Ovary (tissue), 10 donors: ENCODE results near the gene EP300. TPM values are rescaled to one million over a fixed set of nuclear protein-coding genes. Genes with fewer than 3 reads are reported as not detected.
A peak's percentile ranks its signal among the peaks of the same experiment; 100 is the strongest.
"Not testable (repeated sequence)": the region's sequence is repeated elsewhere in the genome, so short reads cannot be mapped to it uniquely, and the experiment has no call there.

Source experiments
- DNase-seq, 5 donors: peaks; one replicate each; pipeline ENCODE4 v3.0.0-alpha.2; 2019 to 2020
- H3K27ac ChIP-seq, 2 donors: fragments of 200-600 bp; one replicate each; pipeline versions ENCODE4 v1.5.1 to v1.8.0; 2019 to 2022
- H3K27me3 ChIP-seq: fragments of 200-600 bp; one replicate; pipeline ENCODE4 v1.8.0; 2022
- H3K36me3 ChIP-seq: fragments of 200-600 bp; sonication (generic); one replicate; pipeline ENCODE4 v1.5.1; 2019
- H3K4me1 ChIP-seq: one replicate; pipeline ENCODE4 v1.8.1; 2013; ENCODE audit warnings: mild to moderate bottlenecking, moderate library complexity; ENCODE audit not compliant: insufficient read depth
- H3K4me3 ChIP-seq: fragments of 200-600 bp; sonication (generic); one replicate; pipeline ENCODE4 v1.5.1; 2017
- H3K9me3 ChIP-seq, 2 donors: fragments of 200-600 bp in 1 of 2; sonication (generic) in 1 of 2; one replicate each; pipeline versions ENCODE4 v1.5.1 to v1.8.1; 2013 to 2019; ENCODE audit warnings: mild to moderate bottlenecking in 1 of 2, moderate library complexity in 1 of 2
- EP300 ChIP-seq: sonication (generic); formaldehyde crosslinking; IDR thresholded peaks from one replicate; pipeline ENCODE4 v1.6.1; 2017; ENCODE audit warnings: antibody characterized with exemption
- POLR2A ChIP-seq: fragments of 450-650 bp; IDR thresholded peaks from one replicate; pipeline ENCODE4 v1.6.1; 2017; ENCODE audit warnings: antibody characterized with exemption, mild to moderate bottlenecking, moderate library complexity
- WGBS, 3 donors: extraction: QIAGEN DNeasy Blood & Tissue Kit in 1 of 3; methylation state at CpG; one replicate each; pipeline versions ENCODE4 v1.1.5 to v1.1.7; 2013 to 2017; 5-methylcytosine and 5-hydroxymethylcytosine counted together
- intact Hi-C, 4 donors: fragments of 100-400 bp; cut with DNase I; formaldehyde crosslinking; loops; one replicate each; pipeline versions ENCODE4 v1.11.0 to v1.15.1; 2022 to 2023
- long read RNA-seq, 3 donors: library from polyadenylated mRNA in 2 of 3; unstranded in 2 of 3; transcript quantifications; one replicate each; pipeline ENCODE4 v2.0.0 and lab custom pipeline, GENCODE V29; 2021 to 2026
- polyA plus RNA-seq, 2 donors: library from polyadenylated mRNA; stranded (reverse); fragments of 200-250 nt in 1 of 2; fragments of 350-450 nt in 1 of 2; fragmentation: Illumina TruSeq in 1 of 2; extraction: RNeasy Lipid Tissue Mini Kit (QIAGEN cat#74804) in 1 of 2; gene quantifications; one replicate each; pipeline ENCODE4 v1.2.3, GENCODE V29; 2013 to 2014
- total RNA-seq, 7 donors: library from RNA; depleted of rRNA in 2 of 7; stranded (reverse); fragments of >200 nt in 2 of 7; fragmentation: NEBNext Ultra II Directional in 3 of 7; extraction: Animal tissue kit (Norgen Biotek cat#: 25700) in 3 of 7; gene quantifications; one replicate each; pipeline versions ENCODE4 v1.1.0 to v1.2.4, GENCODE V29; 2016 to 2023
- TF ChIP-seq, protein P1 (sequence below), 3 donors: fragments of 450-650 bp in 2 of 3; fragments of 200-600 bp in 1 of 3; IDR thresholded peaks; one replicate each; pipeline versions ENCODE4 v1.5.1 to v1.8.0; 2016 to 2022; ENCODE audit warnings: antibody characterized with exemption in 3 of 3, mild to moderate bottlenecking in 1 of 3
- donor health status: DM: no; HTN: no; CAD: no; lungs with moderate emphysema.
- donor health status: DM: no; HTN: no; CAD: no.
- donor health status: Bipolar disorder and iron deficiency.
- donor health status: DM: yes; HTN: yes; CAD: no.
- donor health status: DM: no; HTN: no; CAD: no.
- donor health status: DM: yes; HTN: yes; CAD: no.

Gene EP300
- total RNA-seq (10 to 100 TPM; 51.4 to 86.2 (median 71.9) TPM), polyA plus RNA-seq (10 to 100 TPM; 23.6 to 57.9 TPM)
- long read RNA-seq, donor 1, partial matches to known transcripts: 65 of 71 reads
- long read RNA-seq, donor 1, other reads (novel, unspliced or antisense): 6 of 71 reads
- long read RNA-seq, donor 2, partial matches to known transcripts: 27 of 38 reads
- long read RNA-seq, donor 2, other reads (novel, unspliced or antisense): 10 of 38 reads
- long read RNA-seq, donor 3, partial matches to known transcripts: 3 of 21 reads
- long read RNA-seq, donor 3, other reads (novel, unspliced or antisense): 17 of 21 reads

DNA sequence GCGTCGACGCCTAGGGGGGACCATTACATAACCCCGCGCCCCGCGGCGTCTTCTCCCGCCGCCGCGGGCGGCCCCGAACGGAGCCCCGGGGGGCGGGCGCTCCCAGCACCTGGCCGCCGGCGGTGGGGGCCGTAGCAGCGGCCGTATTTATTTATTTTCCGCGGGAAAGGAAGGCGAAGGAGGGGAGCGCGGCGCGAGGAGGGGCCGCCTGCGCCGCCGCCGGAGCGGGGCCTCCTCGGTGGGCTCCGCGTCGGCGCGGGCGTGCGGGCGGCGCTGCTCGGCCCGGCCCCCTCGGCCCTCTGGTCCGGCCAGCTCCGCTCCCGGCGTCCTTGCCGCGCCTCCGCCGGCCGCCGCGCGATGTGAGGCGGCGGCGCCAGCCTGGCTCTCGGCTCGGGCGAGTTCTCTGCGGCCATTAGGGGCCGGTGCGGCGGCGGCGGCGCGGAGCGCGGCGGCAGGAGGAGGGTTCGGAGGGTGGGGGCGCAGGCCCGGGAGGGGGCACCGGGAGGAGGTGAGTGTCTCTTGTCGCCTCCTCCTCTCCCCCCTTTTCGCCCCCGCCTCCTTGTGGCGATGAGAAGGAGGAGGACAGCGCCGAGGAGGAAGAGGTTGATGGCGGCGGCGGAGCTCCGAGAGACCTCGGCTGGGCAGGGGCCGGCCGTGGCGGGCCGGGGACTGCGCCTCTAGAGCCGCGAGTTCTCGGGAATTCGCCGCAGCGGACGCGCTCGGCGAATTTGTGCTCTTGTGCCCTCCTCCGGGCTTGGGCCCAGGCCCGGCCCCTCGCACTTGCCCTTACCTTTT lies at the start of gene EP300:
Gene EP300, plus strand, starts transcription at position 570 of the 795 bp plus-strand sequence. CDS start 413 bp downstream, outside the sequence.
- no peaks in the 10 kb centered on the region for H3K27me3 ChIP-seq
- no peaks in the 10 kb centered on the region for H3K9me3 ChIP-seq
- no peaks in the 10 kb centered on the region for H3K36me3 ChIP-seq
- H3K4me1 ChIP-seq: peaks cover 7% of the 10 kb centered on the region
- intact Hi-C loops: loop anchor here in 3 of 4 donors (2.0 to 10.0 kb wide), 4 partner anchors 67 to 141 kb away; partner anchors contain the start of gene RBX1 (in 2 of the 3)
- peak within 1 kb of the TSS; percentile 100 for H3K27ac ChIP-seq
- 0 to 1% (median 1%) methylated on average over 82 to 108 of the region's 112 CpGs for WGBS, 3 donors
- TF ChIP-seq EP300: no peak
- TF ChIP-seq, protein P1, sequence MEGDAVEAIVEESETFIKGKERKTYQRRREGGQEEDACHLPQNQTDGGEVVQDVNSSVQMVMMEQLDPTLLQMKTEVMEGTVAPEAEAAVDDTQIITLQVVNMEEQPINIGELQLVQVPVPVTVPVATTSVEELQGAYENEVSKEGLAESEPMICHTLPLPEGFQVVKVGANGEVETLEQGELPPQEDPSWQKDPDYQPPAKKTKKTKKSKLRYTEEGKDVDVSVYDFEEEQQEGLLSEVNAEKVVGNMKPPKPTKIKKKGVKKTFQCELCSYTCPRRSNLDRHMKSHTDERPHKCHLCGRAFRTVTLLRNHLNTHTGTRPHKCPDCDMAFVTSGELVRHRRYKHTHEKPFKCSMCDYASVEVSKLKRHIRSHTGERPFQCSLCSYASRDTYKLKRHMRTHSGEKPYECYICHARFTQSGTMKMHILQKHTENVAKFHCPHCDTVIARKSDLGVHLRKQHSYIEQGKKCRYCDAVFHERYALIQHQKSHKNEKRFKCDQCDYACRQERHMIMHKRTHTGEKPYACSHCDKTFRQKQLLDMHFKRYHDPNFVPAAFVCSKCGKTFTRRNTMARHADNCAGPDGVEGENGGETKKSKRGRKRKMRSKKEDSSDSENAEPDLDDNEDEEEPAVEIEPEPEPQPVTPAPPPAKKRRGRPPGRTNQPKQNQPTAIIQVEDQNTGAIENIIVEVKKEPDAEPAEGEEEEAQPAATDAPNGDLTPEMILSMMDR (IDR thresholded peaks at IDR 0.05): peak in 2 of 3 donors; percentile 25 to 40
- TF ChIP-seq POLR2A: peak; percentile 51
- peak within 1 kb of the TSS; percentile 91 for H3K4me3 ChIP-seq
- peak; percentile 84 to 89 (median 85) for DNase-seq

DNA sequence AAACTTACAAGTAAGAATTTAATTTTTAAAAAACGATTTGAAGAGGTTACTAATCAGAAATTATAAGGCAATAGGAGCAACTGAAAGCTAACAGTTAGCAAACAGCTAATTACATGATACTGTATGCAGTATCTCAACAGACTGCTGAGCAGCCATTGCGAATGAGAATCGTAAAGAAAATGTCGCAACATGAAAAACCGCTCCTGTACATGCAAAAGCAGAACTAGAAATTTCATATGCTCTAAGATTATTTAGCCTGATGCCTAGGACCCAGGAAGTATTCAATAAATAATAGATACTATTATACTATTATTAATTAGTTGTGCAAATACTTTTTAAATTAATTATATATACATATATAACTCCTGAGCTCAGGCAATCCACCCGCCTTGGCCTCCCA lies 48.7 kb upstream of the EP300 start:
- WGBS, 3 donors: 84 to 87% (median 85%) methylated on average over 6 of the region's 6 CpGs
- Histone ChIP-seq H3K4me1 (peaks cover 2% of the 10 kb centered on the region), H3K36me3 (no peaks in the 10 kb centered on the region), H3K4me3 (no peak overlapping the region), H3K9me3 (no peaks in the 10 kb centered on the region), H3K27ac (no peak overlapping the region), H3K27me3 (no peaks in the 10 kb centered on the region)
- intact Hi-C loops: no loop called here
- DNase-seq: no peak
- TF ChIP-seq, protein P1 (IDR thresholded peaks at IDR 0.05): no peak
- TF ChIP-seq EP300 (no peak), POLR2A (no peak)

- H3K36me3 ChIP-seq, DNase-seq, H3K4me3 ChIP-seq, H3K4me1 ChIP-seq, H3K27me3 ChIP-seq, intact Hi-C loops, H3K27ac ChIP-seq, H3K9me3 ChIP-seq: not testable (repeated sequence)
- WGBS, 3 donors: 87 to 89% (median 87%) methylated on average over 12 of the region's 12 CpGs
Observed at GRCh38 chr22:41045575-41045974, 46.8 kb upstream of the EP300 start.

- DNase-seq: no peak
- WGBS, 3 donors: 71 to 86% (median 77%) methylated on average over 3 of the region's 3 CpGs
Observed at GRCh38 chr22:41047801-41048211, 44.6 kb upstream of the EP300 start.

DNA sequence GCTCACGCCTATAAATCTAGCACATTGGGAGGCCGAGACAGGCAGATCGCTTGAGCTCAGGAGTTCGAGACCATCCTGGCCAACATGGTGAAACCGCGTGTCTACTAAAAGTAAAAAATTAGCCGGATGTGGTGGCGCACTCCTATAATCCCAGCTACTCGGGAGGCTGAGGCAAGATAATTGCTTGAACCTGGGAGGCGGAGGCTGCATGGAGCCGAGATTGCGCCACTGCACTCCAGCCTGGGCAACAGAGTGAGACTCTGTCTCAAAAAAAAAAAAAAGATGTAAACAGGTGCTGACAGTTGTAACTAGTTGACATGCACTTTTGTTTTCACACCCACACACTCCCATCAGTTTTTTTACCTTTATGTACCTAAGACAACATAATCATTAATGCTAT lies 44.0 kb upstream of the EP300 start:
- H3K4me1 ChIP-seq, DNase-seq, intact Hi-C loops, H3K9me3 ChIP-seq, H3K4me3 ChIP-seq, H3K27me3 ChIP-seq, H3K36me3 ChIP-seq: not testable (repeated sequence)
- peak overlapping the region in 1 of 2 donors; percentile 64 for H3K27ac ChIP-seq
- WGBS, 3 donors: 86 to 95% (median 94%) methylated on average over 12 of the region's 12 CpGs

More at GRCh38 chr22:41047801-41048211, 44.6 kb upstream of the EP300 start:
- Histone ChIP-seq H3K9me3 (no peaks in the 10 kb centered on the region), H3K4me3 (no peak overlapping the region), H3K27ac (no peak overlapping the region), H3K27me3 (no peaks in the 10 kb centered on the region), H3K4me1 (peaks cover 7% of the 10 kb centered on the region), H3K36me3 (no peaks in the 10 kb centered on the region)
- TF ChIP-seq POLR2A (no peak), EP300 (no peak)
- TF ChIP-seq, protein P1 (IDR thresholded peaks at IDR 0.05): no peak
- intact Hi-C loops: no loop called here
